HepG2 (cell line): ENCODE measurements around the gene NLRP4. TPM values are rescaled to one million over a fixed set of nuclear protein-coding genes. Genes with fewer than 3 reads are reported as not detected.

Experiments
- ATAC-seq: fragments of 200-7000 bp; cut with Tn5 transposase; 3 replicates; pipeline ENCODE4 v1.9.1; 2020; ENCODE audit warnings: mild to moderate bottlenecking, moderate library complexity
- Bru-seq: library from RNA; stranded (reverse); fragments of 400-500 nt; gene quantifications from one replicate; lab custom pipeline; 2021; lab: Mats Ljungman, UMichigan
- BruChase-seq, 2 experiments: library from RNA; stranded (reverse); fragments of 400-500 nt; gene quantifications; one replicate each; lab custom pipeline; 2021; lab: Mats Ljungman, UMichigan
- BruUV-seq: library from RNA; stranded (reverse); fragments of 400-500 nt; replicated peaks from 2 replicates; lab custom pipeline; 2021; lab: Mats Ljungman, UMichigan
- CTCF ChIA-PET: fragments of 300-600 bp; formaldehyde crosslinking; extraction: SDS; loops from one replicate; lab custom pipeline; 2021; ENCODE audit warnings: low total read pairs, inconsistent platforms, low intra/inter-chr PET ratio; lab: Yijun Ruan, JAX
- POLR2A ChIA-PET: fragments of 350-600 bp; sonication (Branson Sonifier 250); formaldehyde crosslinking; loops from one replicate; lab custom pipeline; 2020; ENCODE audit warnings: antibody characterized with exemption, inconsistent platforms; lab: Yijun Ruan, JAX
- DNase-seq: peaks from one replicate; pipeline ENCODE4 v3.0.0-alpha.2; 2015; ENCODE audit warnings: low spot score
- FAIRE-seq: peaks from 3 replicates; lab custom pipeline; 2011; peaks lifted over from hg19 to GRCh38; lab: Jason Lieb, UNC
- H2AFZ ChIP-seq: one replicate; pipeline ENCODE4 v1.6.1; 2011; ENCODE audit warnings: low read length, inconsistent platforms
- H3K27ac ChIP-seq: fragments of 300-600 bp; 3 replicates; pipeline ENCODE4 v1.8.0; 2011; ENCODE audit warnings: mixed run types, mild to moderate bottlenecking, mixed read lengths, low read length, inconsistent platforms; ENCODE audit not compliant: insufficient read depth; ENCODE audit errors: extremely low read length
- H3K27me3 ChIP-seq, 2 experiments: fragments of 200-600 bp in 1 of 2; 2 replicates in 1 of 2; 3 replicates in 1 of 2; pipeline versions ENCODE4 v1.6.0 to v1.8.0; 2011; ENCODE audit warnings: low read length in 2 of 2, mild to moderate bottlenecking in 2 of 2, moderate library complexity in 2 of 2, inconsistent platforms in 1 of 2; ENCODE audit not compliant: insufficient read depth in 2 of 2, control insufficient read depth in 1 of 2
- H3K36me3 ChIP-seq, 2 experiments: fragments of 200-600 bp in 1 of 2; replicated peaks in 1 of 2; 2 replicates in 1 of 2; 3 replicates in 1 of 2; pipeline versions ENCODE4 v1.5.1 to v1.8.0; 2011; ENCODE audit warnings: low read length in 2 of 2, inconsistent platforms in 1 of 2; ENCODE audit not compliant: insufficient read depth in 2 of 2, control insufficient read depth in 1 of 2
- H3K4me1 ChIP-seq: 2 replicates; pipeline ENCODE4 v1.5.1; 2012; ENCODE audit warnings: low read length, inconsistent platforms; ENCODE audit not compliant: insufficient read depth
- H3K4me2 ChIP-seq: 2 replicates; pipeline ENCODE4 v1.6.0; 2011; ENCODE audit warnings: low read depth, low read length, inconsistent platforms
- H3K4me3 ChIP-seq, 3 experiments: fragments of 200-600 bp in 1 of 3; sonication (generic), shearing (Covaris generic) in 1 of 3; replicated peaks in 1 of 3; 2 replicates each; pipeline ENCODE4 v1.5.1; 2011 to 2016; ENCODE audit warnings: low read length in 3 of 3, inconsistent platforms in 2 of 3, low read depth in 2 of 3, mild to moderate bottlenecking in 2 of 3, control low read depth in 1 of 3, mixed read lengths in 1 of 3; ENCODE audit not compliant: insufficient read depth in 1 of 3
- H3K79me2 ChIP-seq: one replicate; pipeline ENCODE4 v1.6.1; 2011; ENCODE audit warnings: low read length, inconsistent platforms; ENCODE audit not compliant: insufficient read depth
- H3K9ac ChIP-seq: 2 replicates; pipeline ENCODE4 v1.6.0; 2011; ENCODE audit warnings: mild to moderate bottlenecking, low read depth, low read length, inconsistent platforms; ENCODE audit not compliant: insufficient read depth
- H3K9me3 ChIP-seq: 2 replicates; pipeline ENCODE4 v1.5.1; 2012; ENCODE audit warnings: mild to moderate bottlenecking, low read length
- H4K20me1 ChIP-seq: 2 replicates; pipeline ENCODE4 v1.6.0; 2011; ENCODE audit warnings: inconsistent platforms, mild to moderate bottlenecking, low read length, moderate library complexity; ENCODE audit not compliant: insufficient read depth
- ELF4 ChIP-seq: sonication (generic); formaldehyde crosslinking; IDR thresholded peaks from 2 replicates; pipeline ENCODE4 v1.5.0; 2020; ENCODE audit warnings: missing genetic modification reagents, mild to moderate bottlenecking, moderate library complexity, borderline replicate concordance
- HOXD1 ChIP-seq: sonication (generic); formaldehyde crosslinking; IDR thresholded peaks from 2 replicates; pipeline ENCODE4 v1.5.0; 2020; ENCODE audit warnings: missing genetic modification reagents
- ISL2 ChIP-seq: sonication (generic); formaldehyde crosslinking; IDR thresholded peaks from 2 replicates; pipeline ENCODE4 v1.5.0; 2020; ENCODE audit warnings: missing genetic modification reagents
- KDM3A ChIP-seq: IDR thresholded peaks from 2 replicates; pipeline ENCODE4 v1.6.1; 2018; ENCODE audit warnings: low read depth, missing compliant biosample characterization
- KLF15 ChIP-seq: sonication (generic); formaldehyde crosslinking; IDR thresholded peaks from 2 replicates; pipeline ENCODE4 v1.8.1; 2023; ENCODE audit warnings: borderline replicate concordance, mild to moderate bottlenecking, inconsistent platforms, missing genetic modification reagents, mixed read lengths
- NFYB ChIP-seq: sonication (generic); formaldehyde crosslinking; IDR thresholded peaks from 2 replicates; pipeline ENCODE4 v1.4.0; 2020; ENCODE audit warnings: missing genetic modification reagents
- NR2F6 ChIP-seq, 2 experiments: IDR thresholded peaks; 2 replicates each; pipeline ENCODE4 v1.6.1; 2016; ENCODE audit warnings: antibody characterized with exemption in 1 of 2, mild to moderate bottlenecking in 1 of 2
- ZBTB10 ChIP-seq: sonication (generic); formaldehyde crosslinking; IDR thresholded peaks from 2 replicates; pipeline ENCODE4 v1.4.0; 2020; ENCODE audit warnings: missing genetic modification reagents, borderline replicate concordance
- WGBS: methylation state at CpG from one replicate; pipeline ENCODE4 v1.1.6; 2017; ENCODE audit warnings: low lambda C conversion rate; 5-methylcytosine and 5-hydroxymethylcytosine counted together
- in situ Hi-C: cut with HindIII; loops from 2 replicates; pipeline ENCODE4 v1.10.0; 2017; ENCODE audit warnings: low pct_unique_long_range_greater_than_20kb; ENCODE audit not compliant: extremely low pct_ligation_motif_present
- intact Hi-C: fragments of 100-400 bp; cut with micrococcal nuclease; formaldehyde crosslinking; loops from one replicate; pipeline ENCODE4 v1.10.0; 2022; ENCODE audit not compliant: unreplicated experiment
- long read RNA-seq, 2 experiments: library from RNA in 1 of 2; library from polyadenylated mRNA in 1 of 2; stranded (forward) in 1 of 2; unstranded in 1 of 2; transcript quantifications; one replicate each; pipeline ENCODE4 v2.0.0, GENCODE V29; 2019 to 2022
- polyA minus RNA-seq, 3 experiments: library from RNA; depleted of rRNA, polyadenylated mRNA; stranded (reverse); fragments of >200 nt; gene quantifications; 2 replicates each; pipeline ENCODE4 v1.2.3, GENCODE V29; 2011; ENCODE audit warnings: low replicate concordance in 1 of 3
- polyA plus RNA-seq, 8 experiments: library from polyadenylated mRNA; depleted of rRNA in 3 of 8; stranded (reverse) in 7 of 8; unstranded in 1 of 8; fragments of >200 nt; fragmentation: Illumina TruSeq in 4 of 8; extraction: Trizol in 4 of 8; gene quantifications; 2 replicates each; pipeline versions ENCODE4 v1.2.1 to v1.2.3, GENCODE V29; 2011 to 2016; ENCODE audit warnings: low read depth in 4 of 8, missing spikeins in 1 of 8, mixed read lengths in 1 of 8; ENCODE audit not compliant: insufficient read depth in 1 of 8
- total RNA-seq, 5 experiments: library from RNA; depleted of rRNA; stranded (reverse); fragments of >200 nt; fragmentation: Illumina TruSeq; extraction: Trizol; gene quantifications; 2 replicates each; pipeline ENCODE4 v1.2.3, GENCODE V29; 2016; ENCODE audit warnings: low read depth in 1 of 5
- TF ChIP-seq, protein P1 (sequence below): sonication (generic); formaldehyde crosslinking; IDR thresholded peaks from 2 replicates; pipeline ENCODE4 v1.4.0; 2020; ENCODE audit warnings: missing genetic modification reagents, mild to moderate bottlenecking, borderline replicate concordance
- TF ChIP-seq, protein P2 (sequence below): sonication (generic); formaldehyde crosslinking; IDR thresholded peaks from 2 replicates; pipeline ENCODE4 v1.4.0; 2020; ENCODE audit warnings: missing genetic modification reagents

NLRP4 gene
- not detected in 2 replicates for total RNA-seq (2016; rRNA removed; fragmentation: Illumina TruSeq; extraction: Trizol)
- not detected in 2 replicates for total RNA-seq (2016; cell fraction: cytosol; rRNA removed; fragmentation: Illumina TruSeq; extraction: Trizol; ENCODE audit: low read depth)
- total RNA-seq (2016; cell fraction: insoluble cytoplasmic fraction; rRNA removed; fragmentation: Illumina TruSeq; extraction: Trizol) = not detected in 2 replicates
- not detected in 2 replicates for total RNA-seq (2016; cell fraction: membrane; rRNA removed; fragmentation: Illumina TruSeq; extraction: Trizol)
- not detected in 2 replicates for total RNA-seq (2016; cell fraction: nucleus; rRNA removed; fragmentation: Illumina TruSeq; extraction: Trizol)
- polyA plus RNA-seq (2011; rRNA removed) = not detected in 2 replicates
- not detected in 2 replicates for polyA plus RNA-seq (2011; cell fraction: cytosol; rRNA removed)
- polyA plus RNA-seq (2011; cell fraction: nucleus; rRNA removed) = not detected in 2 replicates
- not detected in 2 replicates for polyA plus RNA-seq (2012)
- not detected in 2 replicates for polyA plus RNA-seq (2016; cell fraction: cytosol; fragmentation: Illumina TruSeq; extraction: Trizol; ENCODE audit: low read depth)
- polyA plus RNA-seq (2016; cell fraction: insoluble cytoplasmic fraction; fragmentation: Illumina TruSeq; extraction: Trizol; ENCODE audit: low read depth) = not detected in 2 replicates
- polyA plus RNA-seq (2016; cell fraction: membrane; fragmentation: Illumina TruSeq; extraction: Trizol; ENCODE audit: low read depth) = not detected in 2 replicates
- polyA plus RNA-seq (2016; cell fraction: nucleus; fragmentation: Illumina TruSeq; extraction: Trizol; ENCODE audit: insufficient read depth, low read depth) = not detected in 2 replicates
- polyA minus RNA-seq (2011; rRNA and poly(A)+ RNA removed; ENCODE audit: low replicate concordance) = not detected in 2 replicates
- not detected in 2 replicates for polyA minus RNA-seq (2011; cell fraction: cytosol; rRNA and poly(A)+ RNA removed)
- not detected in 2 replicates for polyA minus RNA-seq (2011; cell fraction: nucleus; rRNA and poly(A)+ RNA removed)
- not detected for Bru-seq, nascent RNA
- not detected for BruChase-seq, experiment 1, labeled RNA remaining after a 6-hour chase
- BruChase-seq, experiment 2, labeled RNA remaining after a 2-hour chase = not detected
- long read RNA-seq, experiment 1 = 0 reads
- long read RNA-seq, experiment 2 = 0 reads

GRCh38 chr19:55836340-55836739, at the start of gene NLRP4:
NLRP4 (plus strand) TSS chr19:55836540; CDS start chr19:55852081, 15,541 bp downstream.
- ATAC-seq = no peak

More at GRCh38 chr19:55836340-55836739, at the start of gene NLRP4:
- no TSS peak for BruUV-seq
- no peaks in the 10 kb centered on the region for H3K4me1 ChIP-seq
- H3K4me2 ChIP-seq = no peak within 1 kb of the TSS
- no peaks in the 10 kb centered on the region for H3K9me3 ChIP-seq
- H3K27ac ChIP-seq = no peak within 1 kb of the TSS
- no peak within 1 kb of the TSS for H3K4me3 ChIP-seq
- intact Hi-C loops = no loop called here
- DNase-seq (no peak), FAIRE-seq (no peak)
- no peaks in the 10 kb centered on the region for H4K20me1 ChIP-seq
- H3K79me2 ChIP-seq = no peaks in the 10 kb centered on the region
- no peaks in the 10 kb centered on the region for H3K36me3 ChIP-seq
- in situ Hi-C loops = no loop called here
- POLR2A ChIA-PET = no interaction called here
- TF ChIP-seq ZBTB10 (CRISPR knock-in tag) (no peak), ELF4 (no peak), KDM3A (no peak), NFYB (CRISPR knock-in tag) (no peak), KLF15 (CRISPR knock-in tag) (no peak), NR2F6 (IDR thresholded peaks at IDR 0.05) (no peak), NR2F6 (CRISPR knock-in tag; IDR thresholded peaks at IDR 0.05) (no peak), ISL2 (no peak), HOXD1 (CRISPR knock-in tag) (no peak)
- TF ChIP-seq, protein P1, sequence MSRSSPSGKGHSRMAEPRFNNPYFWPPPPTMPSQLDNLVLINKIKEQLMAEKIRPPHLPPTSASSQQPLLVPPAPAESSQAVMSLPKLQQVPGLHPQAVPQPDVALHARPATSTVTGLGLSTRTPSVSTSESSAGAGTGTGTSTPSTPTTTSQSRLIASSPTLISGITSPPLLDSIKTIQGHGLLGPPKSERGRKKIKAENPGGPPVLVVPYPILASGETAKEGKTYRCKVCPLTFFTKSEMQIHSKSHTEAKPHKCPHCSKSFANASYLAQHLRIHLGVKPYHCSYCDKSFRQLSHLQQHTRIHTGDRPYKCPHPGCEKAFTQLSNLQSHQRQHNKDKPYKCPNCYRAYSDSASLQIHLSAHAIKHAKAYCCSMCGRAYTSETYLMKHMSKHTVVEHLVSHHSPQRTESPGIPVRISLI = no peak
- TF ChIP-seq, protein P2, sequence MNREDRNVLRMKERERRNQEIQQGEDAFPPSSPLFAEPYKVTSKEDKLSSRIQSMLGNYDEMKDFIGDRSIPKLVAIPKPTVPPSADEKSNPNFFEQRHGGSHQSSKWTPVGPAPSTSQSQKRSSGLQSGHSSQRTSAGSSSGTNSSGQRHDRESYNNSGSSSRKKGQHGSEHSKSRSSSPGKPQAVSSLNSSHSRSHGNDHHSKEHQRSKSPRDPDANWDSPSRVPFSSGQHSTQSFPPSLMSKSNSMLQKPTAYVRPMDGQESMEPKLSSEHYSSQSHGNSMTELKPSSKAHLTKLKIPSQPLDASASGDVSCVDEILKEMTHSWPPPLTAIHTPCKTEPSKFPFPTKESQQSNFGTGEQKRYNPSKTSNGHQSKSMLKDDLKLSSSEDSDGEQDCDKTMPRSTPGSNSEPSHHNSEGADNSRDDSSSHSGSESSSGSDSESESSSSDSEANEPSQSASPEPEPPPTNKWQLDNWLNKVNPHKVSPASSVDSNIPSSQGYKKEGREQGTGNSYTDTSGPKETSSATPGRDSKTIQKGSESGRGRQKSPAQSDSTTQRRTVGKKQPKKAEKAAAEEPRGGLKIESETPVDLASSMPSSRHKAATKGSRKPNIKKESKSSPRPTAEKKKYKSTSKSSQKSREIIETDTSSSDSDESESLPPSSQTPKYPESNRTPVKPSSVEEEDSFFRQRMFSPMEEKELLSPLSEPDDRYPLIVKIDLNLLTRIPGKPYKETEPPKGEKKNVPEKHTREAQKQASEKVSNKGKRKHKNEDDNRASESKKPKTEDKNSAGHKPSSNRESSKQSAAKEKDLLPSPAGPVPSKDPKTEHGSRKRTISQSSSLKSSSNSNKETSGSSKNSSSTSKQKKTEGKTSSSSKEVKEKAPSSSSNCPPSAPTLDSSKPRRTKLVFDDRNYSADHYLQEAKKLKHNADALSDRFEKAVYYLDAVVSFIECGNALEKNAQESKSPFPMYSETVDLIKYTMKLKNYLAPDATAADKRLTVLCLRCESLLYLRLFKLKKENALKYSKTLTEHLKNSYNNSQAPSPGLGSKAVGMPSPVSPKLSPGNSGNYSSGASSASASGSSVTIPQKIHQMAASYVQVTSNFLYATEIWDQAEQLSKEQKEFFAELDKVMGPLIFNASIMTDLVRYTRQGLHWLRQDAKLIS = no peak
- CTCF ChIA-PET = no interaction called here
- no peak within 1 kb of the TSS for H2AFZ ChIP-seq
- no peak within 1 kb of the TSS for H3K9ac ChIP-seq
- WGBS = 66% methylated on average over 14 of the region's 16 CpGs
- peaks cover 0 to 6% of the 10 kb centered on the region in 2 experiments; a peak in 2 of 5 replicates for H3K27me3 ChIP-seq
